MM.1S (cell line): Measurements from ENCODE around the gene SLC25A25.
"Not testable (repeated sequence)": the region's sequence is repeated elsewhere in the genome, so short reads cannot be mapped to it uniquely, and the experiment has no call there.

ENCODE experiments used
- DNase-seq: peaks from one replicate; pipeline ENCODE4 v3.0.0-alpha.2; 2015
- H2AFZ ChIP-seq: fragments of 300-600 bp; sonication (generic); 2 replicates; pipeline ENCODE4 v1.6.0; 2016; ENCODE audit warnings: antibody characterized with exemption, low read length
- H3F3A ChIP-seq: fragments of 300-600 bp; sonication (generic); 2 replicates; pipeline ENCODE4 v1.6.1; 2016; ENCODE audit warnings: mild to moderate bottlenecking, antibody characterized with exemption, low read length, moderate library complexity, mixed read lengths; ENCODE audit not compliant: insufficient read depth
- H3K27ac ChIP-seq: fragments of 300-600 bp; sonication (generic); 2 replicates; pipeline ENCODE4 v1.5.1; 2016; ENCODE audit warnings: mild to moderate bottlenecking, low read length
- H3K27me3 ChIP-seq: fragments of 300-600 bp; sonication (generic); replicated peaks from 2 replicates; pipeline ENCODE4 v1.6.0; 2016; ENCODE audit warnings: low read length; ENCODE audit not compliant: insufficient read depth
- H3K36me3 ChIP-seq: fragments of 300-600 bp; sonication (generic); replicated peaks from 2 replicates; pipeline ENCODE4 v1.6.1; 2016; ENCODE audit warnings: mild to moderate bottlenecking, low read length, mixed read lengths; ENCODE audit not compliant: insufficient read depth
- H3K4me1 ChIP-seq: fragments of 300-600 bp; sonication (generic); 2 replicates; pipeline ENCODE4 v1.6.1; 2016; ENCODE audit warnings: low read length, mixed read lengths
- H3K4me2 ChIP-seq: fragments of 300-600 bp; sonication (generic); 2 replicates; pipeline ENCODE4 v1.6.0; 2016; ENCODE audit warnings: low read depth, low read length
- H3K4me3 ChIP-seq: fragments of 300-600 bp; sonication (generic); 2 replicates; pipeline ENCODE4 v1.5.1; 2016; ENCODE audit warnings: low read length, mixed read lengths
- H3K79me2 ChIP-seq: fragments of 300-600 bp; sonication (generic); 2 replicates; pipeline ENCODE4 v1.6.1; 2016; ENCODE audit warnings: mixed run types, low read length, mixed read lengths
- H3K9ac ChIP-seq: fragments of 300-600 bp; sonication (generic); 2 replicates; pipeline ENCODE4 v1.6.1; 2016; ENCODE audit warnings: low read length, mixed read lengths
- H3K9me2 ChIP-seq: fragments of 300-600 bp; sonication (generic); replicated peaks from 2 replicates; pipeline ENCODE4 v1.6.1; 2016; ENCODE audit warnings: mild to moderate bottlenecking, low read length, mixed read lengths; ENCODE audit not compliant: insufficient read depth
- H3K9me3 ChIP-seq: fragments of 300-600 bp; sonication (generic); replicated peaks from 2 replicates; pipeline ENCODE4 v1.6.1; 2016; ENCODE audit warnings: mild to moderate bottlenecking, low read length, mixed read lengths; ENCODE audit not compliant: insufficient read depth
- H4K20me1 ChIP-seq: fragments of 300-600 bp; sonication (generic); 2 replicates; pipeline ENCODE4 v1.6.1; 2016; ENCODE audit warnings: mild to moderate bottlenecking, low read length, moderate library complexity, mixed read lengths; ENCODE audit not compliant: insufficient read depth
- CTCF ChIP-seq: fragments of 300-600 bp; sonication (generic); IDR thresholded peaks from 2 replicates; pipeline ENCODE4 v1.5.1; 2016; ENCODE audit warnings: antibody characterized with exemption, low read length, mixed read lengths
- EZH2 ChIP-seq: fragments of 300-600 bp; sonication (generic); optimal IDR thresholded peaks from 2 replicates; pipeline ENCODE3; 2017; ENCODE audit warnings: low read depth, mild to moderate bottlenecking, antibody characterized with exemption, low read length, mixed read lengths
- EZH2phosphoT487 ChIP-seq: fragments of 300-600 bp; sonication (generic); IDR thresholded peaks from 2 replicates; pipeline ENCODE4 v1.6.1; 2018; ENCODE audit warnings: antibody characterized with exemption, low read length

SLC25A25 gene

GRCh38 chr9:128127990-128128835, 60.2 kb downstream of the SLC25A25 start:
- peak; percentile 92 for DNase-seq
- Histone ChIP-seq H3K9me2 (no peaks in the 10 kb centered on the region), H3K9me3 (no peaks in the 10 kb centered on the region), H3K79me2 (peaks cover 33% of the 10 kb centered on the region), H2AFZ (peak overlapping the region; percentile 97), H3K9ac (peak overlapping the region; percentile 99), H3K4me3 (peak overlapping the region; percentile 71), H3F3A (0 out of 2 replicates have a peak, but pooled peaks cover 6% of the 10 kb centered on the region), H3K27me3 (peaks cover 20% of the 10 kb centered on the region), H3K4me1 (peaks cover 7% of the 10 kb centered on the region), H3K36me3 (no peaks in the 10 kb centered on the region), H3K27ac (peak overlapping the region; percentile 87), H3K4me2 (peak overlapping the region; percentile 89), H4K20me1 (no peaks in the 10 kb centered on the region)
- TF ChIP-seq CTCF (no peak), EZH2phosphoT487 (no peak), EZH2 (no peak)

- H3K9ac ChIP-seq, result peak overlapping the region; percentile 99; the same call in 1 of the 2 replicates
- TF ChIP-seq EZH2 (no peak), EZH2phosphoT487 (no peak), CTCF (no peak)
- no peaks in the 10 kb centered on the region for H3K36me3 ChIP-seq
- H3K27me3 ChIP-seq, result peaks cover 28% of the 10 kb centered on the region
- H3K9me3 ChIP-seq, result no peaks in the 10 kb centered on the region
- peak overlapping the region; percentile 89 for H3K4me2 ChIP-seq
- no peak overlapping the region for H3K27ac ChIP-seq
- H3K9me2 ChIP-seq, result no peaks in the 10 kb centered on the region
- 0 out of 2 replicates have a peak, but pooled peaks cover 6% of the 10 kb centered on the region for H3F3A ChIP-seq
- H2AFZ ChIP-seq, result peak overlapping the region; percentile 97
- H4K20me1 ChIP-seq, result no peaks in the 10 kb centered on the region
- H3K79me2 ChIP-seq, result peaks cover 33% of the 10 kb centered on the region
- DNase-seq, result peak; percentile 21
- peak overlapping the region; percentile 71 for H3K4me3 ChIP-seq
- H3K4me1 ChIP-seq, result peaks cover 7% of the 10 kb centered on the region
Measured at GRCh38 chr9:128128836-128129590, 61.0 kb downstream of the SLC25A25 start.

GRCh38 chr9:128129976-128130590, 62.1 kb downstream of the SLC25A25 start:
- H3K9ac ChIP-seq, H2AFZ ChIP-seq, H4K20me1 ChIP-seq, H3F3A ChIP-seq, H3K27ac ChIP-seq, H3K4me3 ChIP-seq, H3K9me3 ChIP-seq, H3K36me3 ChIP-seq, DNase-seq, H3K4me2 ChIP-seq, H3K4me1 ChIP-seq, H3K9me2 ChIP-seq: not testable (repeated sequence)
- peak; percentile 9; the same call in 1 of the 2 replicates for TF ChIP-seq CTCF
- Histone ChIP-seq H3K27me3 (peaks cover 34% of the 10 kb centered on the region), H3K79me2 (peaks cover 24% of the 10 kb centered on the region)

GRCh38 chr9:128130651-128131050, 62.6 kb downstream of the SLC25A25 start:
- not testable (repeated sequence) for H4K20me1 ChIP-seq, H3K4me3 ChIP-seq, H3K9ac ChIP-seq, DNase-seq, H3K9me2 ChIP-seq, H3F3A ChIP-seq, H3K4me1 ChIP-seq, H3K36me3 ChIP-seq, H3K9me3 ChIP-seq, H3K27ac ChIP-seq, H3K4me2 ChIP-seq, H2AFZ ChIP-seq
- H3K27me3 ChIP-seq, result peaks cover 34% of the 10 kb centered on the region
- peaks cover 18% of the 10 kb centered on the region for H3K79me2 ChIP-seq

GRCh38 chr9:128131346-128131745, 63.3 kb downstream of the SLC25A25 start:
- not testable (repeated sequence) for H3K36me3 ChIP-seq, H2AFZ ChIP-seq, H3F3A ChIP-seq, H3K9me2 ChIP-seq, DNase-seq, H3K9me3 ChIP-seq, H4K20me1 ChIP-seq, H3K4me3 ChIP-seq, H3K27ac ChIP-seq, H3K9ac ChIP-seq, H3K4me2 ChIP-seq, H3K4me1 ChIP-seq
- Histone ChIP-seq H3K27me3 (peaks cover 34% of the 10 kb centered on the region), H3K79me2 (peaks cover 11% of the 10 kb centered on the region)
